A549 treated with ZK216348 at 1 μM for 4 hours (cell line): ENCODE measurements around the gene NDFIP2. TPM values are rescaled to one million over a fixed set of nuclear protein-coding genes. Genes with fewer than 3 reads are reported as not detected.

Experiments used
- total RNA-seq: library from RNA; stranded (reverse); fragments of 200-300 nt; extraction: Qiagen RNA extraction; gene quantifications from 5 replicates; pipeline ENCODE4 v1.2.3, GENCODE V29; 2022; ENCODE audit warnings: low read depth

Gene NDFIP2
- 15.7 to 25.0 TPM (median 22.0 TPM) in 5 replicates for total RNA-seq

DNA sequence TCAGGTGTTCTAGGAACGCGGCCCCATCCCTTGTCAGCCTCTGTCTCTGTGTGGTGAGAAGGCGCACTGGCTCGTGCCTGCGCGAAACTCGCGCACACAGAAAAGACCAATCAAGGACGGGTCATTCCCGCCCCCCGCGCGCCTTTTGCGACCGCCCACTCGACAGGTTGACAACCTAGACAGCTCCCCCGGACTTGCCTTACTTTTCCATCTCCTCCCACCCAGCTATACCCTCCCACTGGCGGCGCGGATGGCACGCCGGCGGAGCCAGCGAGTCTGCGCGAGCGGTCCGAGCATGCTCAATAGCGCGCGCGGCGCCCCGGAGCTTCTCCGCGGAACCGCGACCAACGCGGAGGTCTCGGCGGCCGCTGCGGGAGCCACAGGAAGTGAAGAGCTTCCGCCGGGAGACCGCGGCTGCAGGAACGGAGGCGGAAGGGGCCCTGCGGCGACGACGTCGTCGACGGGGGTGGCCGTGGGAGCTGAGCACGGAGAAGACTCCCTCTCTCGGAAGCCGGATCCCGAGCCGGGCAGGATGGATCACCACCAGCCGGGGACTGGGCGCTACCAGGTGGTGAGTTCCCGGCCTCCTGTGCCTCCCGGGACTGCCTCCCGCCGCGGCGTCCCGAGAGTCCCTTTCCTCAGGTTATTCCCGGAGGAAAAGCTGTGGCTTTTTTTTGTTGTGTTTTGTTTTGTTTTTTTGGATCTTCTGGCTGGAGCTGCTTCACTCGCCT, at the start of gene NDFIP2:
Gene NDFIP2, plus strand, starts transcription at position 202 of the 731 bp plus-strand sequence. Its CDS starts 49 bp downstream, at position 251.

Other genes starting within 250 kb of the NDFIP2 start
- gene RBM26, start 74.9 kb upstream of the NDFIP2 start, total RNA-seq = 17.5 to 26.4 TPM (median 23.1 TPM) in 5 replicates